ENCODE results near the gene HDGF.

Gene HDGF

DNA sequence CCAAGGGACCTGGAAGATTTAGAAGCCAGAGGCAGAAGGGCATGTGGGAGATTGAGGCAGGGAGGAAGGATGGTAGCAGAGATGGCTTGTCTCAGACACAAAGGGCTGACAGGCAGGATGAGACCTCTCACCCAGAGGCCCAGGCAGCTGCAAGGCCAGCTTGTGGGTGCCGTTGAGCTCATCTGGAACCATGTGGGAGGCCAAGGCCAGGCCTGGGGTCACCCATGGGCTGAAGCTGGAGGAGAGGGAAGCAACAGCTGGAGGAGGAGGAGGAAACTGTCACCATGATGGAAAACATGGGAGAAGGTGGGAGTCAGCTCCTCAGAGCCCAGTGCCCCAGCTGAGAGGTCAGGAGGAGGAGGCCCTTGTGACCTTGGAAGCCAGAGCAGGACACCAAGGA lies 52.5 kb downstream of the HDGF start:
- no peak for DNase-seq (ENCODE audit: low read depth in 3 of 3)

DNA sequence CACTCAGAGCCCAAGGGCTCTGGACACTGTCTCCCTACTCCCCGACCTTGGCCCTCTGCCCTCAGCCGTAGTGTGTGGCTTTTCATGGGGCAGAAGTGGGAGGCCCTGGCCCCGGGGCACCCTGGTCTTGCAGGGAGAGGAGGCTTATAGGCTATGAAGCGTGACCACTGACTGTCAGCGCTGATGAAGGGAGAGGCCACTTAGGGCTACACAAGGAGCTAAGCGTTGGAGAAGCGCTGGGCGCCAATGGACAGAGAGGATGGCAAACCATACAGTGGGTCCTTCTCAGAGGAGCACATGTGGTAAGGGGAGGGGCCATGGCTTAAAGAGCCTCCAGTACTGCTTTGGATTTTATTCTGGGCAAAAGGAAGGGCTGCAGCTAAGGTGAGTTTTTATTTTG lies 54.0 kb downstream of the HDGF start:
- DNase-seq (ENCODE audit: low read depth in 3 of 3), result no peak

DNA sequence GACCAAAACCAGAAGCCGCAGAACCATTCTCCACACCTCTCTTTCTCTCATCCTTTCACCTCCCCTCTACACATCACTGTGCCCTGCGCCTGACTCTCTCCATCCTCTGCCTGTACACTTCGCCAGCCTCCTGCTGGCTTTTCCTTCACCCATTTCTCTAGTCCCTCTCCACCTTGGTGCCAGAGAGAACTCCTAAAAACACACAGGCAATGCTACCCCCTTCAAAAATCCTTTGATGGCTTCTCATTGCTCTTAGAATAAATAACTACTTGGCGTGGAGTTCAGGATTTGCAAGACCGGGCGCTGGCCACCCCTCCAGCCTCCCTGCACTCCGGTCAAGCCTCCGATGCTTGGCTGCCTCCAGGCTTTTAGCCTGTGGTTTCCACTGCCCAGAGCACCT lies 54.7 kb downstream of the HDGF start:
- DNase-seq (ENCODE audit: low read depth in 3 of 3), result no peak

DNA sequence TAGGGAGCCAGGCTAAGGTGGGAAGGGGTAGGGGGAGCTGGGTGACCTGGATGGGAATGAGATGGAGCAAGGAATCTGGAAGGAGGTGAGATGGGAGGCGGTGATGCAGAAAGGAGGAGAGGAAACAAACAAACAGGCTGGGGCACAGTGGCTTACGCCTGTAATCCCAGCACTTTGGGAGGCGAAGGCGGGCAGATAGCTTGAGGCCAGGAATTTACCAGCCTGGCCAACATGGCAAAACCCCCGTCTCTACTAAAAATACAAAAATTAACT lies 56.8 kb downstream of the HDGF start:
- DNase-seq (ENCODE audit: low read depth in 3 of 3), result no peak

DNA sequence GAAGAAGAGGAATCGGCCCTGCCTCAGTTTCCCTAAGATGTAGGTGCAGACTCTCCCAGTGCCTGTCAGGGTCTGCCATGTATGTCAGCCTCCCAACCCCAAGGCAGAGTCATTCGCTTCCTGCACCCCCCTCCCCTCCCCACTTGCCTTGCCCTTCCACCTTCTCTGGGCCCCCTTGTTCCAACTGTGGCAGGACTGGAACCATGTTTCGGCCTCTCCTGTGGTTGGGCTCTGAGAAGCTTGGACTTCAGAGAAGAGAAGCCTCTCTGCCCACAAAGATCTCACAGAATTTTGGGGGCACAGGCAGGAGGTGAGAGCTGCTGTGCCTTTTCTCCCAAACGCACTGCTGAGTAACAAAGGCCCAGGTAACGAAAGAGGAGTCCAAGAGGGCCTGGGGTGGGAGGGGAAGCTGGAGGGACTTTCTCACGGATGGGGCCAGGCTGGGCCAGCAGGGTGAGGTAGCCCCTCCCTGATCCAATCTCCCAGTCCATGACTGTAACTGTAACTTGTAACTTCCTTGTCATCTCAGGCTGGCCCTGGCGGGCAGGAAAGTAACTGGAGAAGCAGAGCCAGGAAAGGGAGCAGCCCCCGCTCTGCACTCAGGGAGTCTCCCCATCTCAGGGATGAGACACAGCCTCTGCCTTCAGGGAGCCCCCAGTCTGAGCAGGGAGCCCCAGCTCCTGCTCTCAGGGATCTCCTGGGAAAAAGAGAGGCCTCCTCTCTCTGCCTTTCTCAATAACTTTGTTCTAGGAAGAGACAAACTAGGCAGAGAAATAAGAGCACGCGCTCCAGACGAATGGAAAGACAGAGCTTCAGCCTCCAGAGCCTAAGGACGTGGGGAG lies 57.4 kb downstream of the HDGF start:
- DNase-seq (ENCODE audit: low read depth in 3 of 3), result no peak

DNA sequence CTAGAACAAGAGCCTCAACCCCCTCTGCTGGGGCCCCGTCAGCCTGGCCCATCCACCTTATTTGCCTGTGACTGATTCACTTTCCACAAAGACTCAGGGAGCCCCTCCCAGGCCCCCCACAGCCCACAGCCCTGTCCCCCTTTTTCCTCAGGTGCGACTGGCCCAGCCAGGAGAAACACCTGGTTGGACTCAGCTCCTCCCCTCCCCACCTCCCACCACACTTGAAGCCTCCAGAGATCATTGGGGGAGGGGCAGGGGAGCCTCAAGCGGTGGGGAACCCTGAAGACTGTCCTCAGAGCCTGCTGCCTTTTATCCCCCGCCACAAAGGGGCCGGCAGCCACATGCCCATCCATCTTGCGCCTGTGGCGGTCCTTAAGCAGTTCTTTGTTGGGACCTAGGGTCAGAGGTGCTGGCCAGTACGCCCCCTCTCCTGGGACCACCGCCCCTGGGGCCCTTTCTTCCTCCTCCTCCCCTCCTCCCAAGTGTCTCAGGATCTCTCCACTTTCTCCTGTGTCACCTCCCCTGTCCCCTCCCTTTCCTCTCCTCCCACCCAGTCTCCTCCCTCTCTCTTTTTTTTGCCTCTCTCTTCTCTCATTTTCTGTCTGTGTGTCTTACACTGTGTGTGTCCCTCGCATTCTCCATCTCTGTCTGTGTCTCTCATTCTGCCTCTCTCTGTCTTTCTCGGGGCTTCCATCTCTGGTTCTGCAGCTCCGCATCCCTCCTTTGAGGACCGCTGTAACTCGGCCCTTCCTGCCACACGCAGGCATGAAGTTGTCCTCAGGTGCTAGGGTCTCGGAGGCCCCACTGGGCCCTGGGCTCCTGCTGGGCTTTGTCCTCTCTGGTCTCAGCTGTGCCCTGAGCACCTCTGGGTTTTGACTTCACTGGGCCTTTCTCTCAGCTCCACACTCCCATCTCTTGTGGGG lies 58.3 kb downstream of the HDGF start:
- DNase-seq (ENCODE audit: low read depth in 3 of 3), result no peak

DNA sequence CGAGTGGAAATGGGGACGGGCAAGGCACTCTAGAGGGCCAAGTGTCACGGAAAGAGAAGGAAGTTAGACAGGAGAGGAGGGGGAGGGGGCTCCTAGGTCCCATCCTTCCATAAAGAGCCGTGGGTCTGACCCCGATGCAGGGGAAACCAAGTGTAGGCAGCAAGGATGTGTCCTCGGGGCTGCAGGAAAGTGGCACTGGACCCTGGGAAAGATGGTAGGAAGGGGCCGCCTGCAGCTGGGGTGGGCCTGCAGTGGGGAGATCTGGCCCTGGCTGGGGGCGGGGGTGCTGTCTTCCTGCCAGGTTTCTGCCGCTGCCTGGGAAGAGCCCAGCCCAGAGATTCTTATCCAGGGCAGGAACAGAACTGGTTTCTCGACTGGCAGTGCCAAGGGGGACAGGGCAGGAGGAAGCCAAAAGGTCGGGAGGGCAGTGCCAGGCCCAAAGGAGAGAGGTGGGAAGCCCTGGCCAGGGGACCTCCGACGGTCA lies 59.0 kb downstream of the HDGF start:
- no peak for DNase-seq (ENCODE audit: low read depth in 3 of 3)
